LNCaP clone FGC (cell line): Measurements from ENCODE around the gene MCF2L2.
A peak's percentile ranks its signal among the peaks of the same experiment; 100 is the strongest.

Experiments used
- DNase-seq: peaks from one replicate; pipeline ENCODE4 v3.0.0-alpha.2; 2011; ENCODE audit warnings: low read depth
- H3K4me3 ChIP-seq: 2 replicates; pipeline ENCODE4 v1.5.1; 2011; ENCODE audit warnings: mild to moderate bottlenecking, low read depth, low read length, control low read depth
- CTCF ChIP-seq: IDR thresholded peaks from 2 replicates; pipeline ENCODE4 v1.5.1; 2012; ENCODE audit warnings: mild to moderate bottlenecking; ENCODE audit not compliant: control insufficient read depth, insufficient read depth; ENCODE audit errors: extremely low read depth

Gene MCF2L2

GRCh38 chr3:183293966-183294365 lies 134.5 kb downstream of the MCF2L2 start:
- H3K4me3 ChIP-seq = no peak overlapping the region
- no peak for DNase-seq
- TF ChIP-seq CTCF = no peak

- peak; percentile 98 for DNase-seq
- no peak for TF ChIP-seq CTCF
- H3K4me3 ChIP-seq = peak overlapping the region; percentile 27
Observed at GRCh38 chr3:183291497-183292031, 136.9 kb downstream of the MCF2L2 start.

- H3K4me3 ChIP-seq = no peak overlapping the region
- TF ChIP-seq CTCF = no peak
- DNase-seq = no peak
Observed at GRCh38 chr3:183290216-183290615, 138.2 kb downstream of the MCF2L2 start.

GRCh38 chr3:183288117-183288516 lies 140.3 kb downstream of the MCF2L2 start:
- TF ChIP-seq CTCF = no peak
- H3K4me3 ChIP-seq = no peak overlapping the region
- DNase-seq = no peak

GRCh38 chr3:183287301-183287971 lies 141.0 kb downstream of the MCF2L2 start:
- DNase-seq = no peak
- no peak for TF ChIP-seq CTCF
- no peak overlapping the region for H3K4me3 ChIP-seq

- DNase-seq = peak; percentile 67
- no peak overlapping the region for H3K4me3 ChIP-seq
- TF ChIP-seq CTCF = no peak
Observed at GRCh38 chr3:183285828-183286457, 142.5 kb downstream of the MCF2L2 start.

GRCh38 chr3:183285318-183285717 lies 143.1 kb downstream of the MCF2L2 start:
- H3K4me3 ChIP-seq = no peak overlapping the region
- TF ChIP-seq CTCF = no peak
- DNase-seq = no peak
